Ectodermal cell (in vitro differentiated cells): ENCODE results near the gene USP26.
"Not testable (repeated sequence)": the region's sequence is repeated elsewhere in the genome, so short reads cannot be mapped to it uniquely, and the experiment has no call there.

ENCODE experiments used
- H3K27ac ChIP-seq: 2 replicates; pipeline ENCODE4 v1.7.0; 2013; ENCODE audit warnings: mild to moderate bottlenecking, low read depth, low read length; ENCODE audit not compliant: insufficient read depth, poor library complexity, severe bottlenecking
- H3K27me3 ChIP-seq: 2 replicates; pipeline ENCODE4 v1.7.0; 2013; ENCODE audit warnings: mild to moderate bottlenecking, low read length; ENCODE audit not compliant: insufficient read depth, control insufficient read depth, poor library complexity, severe bottlenecking
- H3K36me3 ChIP-seq: one replicate; pipeline ENCODE4 v1.7.0; 2013; ENCODE audit warnings: low read length; ENCODE audit not compliant: control insufficient read depth, insufficient read depth
- H3K4me1 ChIP-seq: one replicate; pipeline ENCODE4 v1.7.0; 2013; ENCODE audit warnings: low read length; ENCODE audit not compliant: control insufficient read depth, insufficient read depth
- H3K4me3 ChIP-seq: 2 replicates; pipeline ENCODE4 v1.7.0; 2013; ENCODE audit warnings: low read depth, low read length, control low read depth; ENCODE audit not compliant: insufficient read depth
- H3K9me3 ChIP-seq: 2 replicates; pipeline ENCODE4 v1.7.0; 2013; ENCODE audit warnings: mild to moderate bottlenecking, low read length, moderate library complexity; ENCODE audit not compliant: control insufficient read depth
- WGBS, 2 experiments: methylation state at CpG; one replicate each; pipeline ENCODE4 v1.1.7; 2013; ENCODE audit warnings: missing lambda C conversion rate in 2 of 2; 5-methylcytosine and 5-hydroxymethylcytosine counted together

The USP26 gene

DNA sequence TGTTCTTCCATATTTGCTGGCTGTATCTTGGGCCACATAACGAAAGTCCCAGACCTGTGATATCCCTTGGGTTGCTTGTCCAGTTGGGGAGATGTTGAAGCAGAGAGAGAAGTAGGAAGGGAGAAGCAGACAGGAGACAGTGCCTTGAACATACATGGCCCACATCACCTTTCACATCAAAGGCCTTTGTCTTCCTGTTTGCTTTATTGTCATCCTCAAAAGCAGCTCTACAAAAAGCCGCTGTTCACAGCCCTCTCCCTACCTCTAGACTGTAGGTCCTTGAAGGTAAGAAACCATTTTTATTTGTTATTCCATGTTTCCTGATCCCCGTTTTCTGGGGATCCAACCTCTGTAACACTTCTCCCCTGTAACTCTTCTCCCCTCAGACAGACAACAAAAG lies 14.9 kb downstream of the USP26 start:
- 91 to 93% methylated on average over 2 to 3 of the region's 3 CpGs for WGBS, 2 experiments
- H3K4me1 ChIP-seq = no peaks in the 10 kb centered on the region
- H3K27me3 ChIP-seq = no peaks in the 10 kb centered on the region
- H3K4me3 ChIP-seq = no peak overlapping the region
- no peak overlapping the region for H3K27ac ChIP-seq
- H3K9me3 ChIP-seq = no peaks in the 10 kb centered on the region
- H3K36me3 ChIP-seq = no peaks in the 10 kb centered on the region

GRCh38 chrX:133077856-133078255 lies 19.1 kb downstream of the USP26 start:
- H3K4me3 ChIP-seq, H3K9me3 ChIP-seq, H3K27ac ChIP-seq, H3K36me3 ChIP-seq, H3K27me3 ChIP-seq, H3K4me1 ChIP-seq: not testable (repeated sequence)
- 94 to 95% methylated on average over 4 of the region's 4 CpGs for WGBS, 2 experiments

DNA sequence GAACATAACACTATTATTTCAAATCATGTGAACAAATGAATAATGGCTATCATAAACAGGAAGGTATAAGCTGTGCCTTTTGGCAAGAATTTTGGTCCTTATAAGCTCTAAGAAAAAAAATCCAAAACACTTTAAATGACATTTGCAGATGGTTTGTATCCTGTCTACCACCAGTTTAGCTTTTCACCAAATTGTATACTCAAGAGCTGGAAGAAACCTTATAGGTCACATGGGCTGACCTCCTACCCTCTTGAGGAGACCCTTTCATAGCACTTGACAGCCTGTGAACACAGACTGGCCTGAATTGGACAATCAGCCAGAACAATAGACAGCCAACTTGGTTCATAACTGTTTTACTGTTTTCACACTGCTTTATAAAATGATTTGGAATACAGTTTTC lies 24.3 kb downstream of the USP26 start:
- Histone ChIP-seq H3K27me3 (no peaks in the 10 kb centered on the region), H3K36me3 (no peaks in the 10 kb centered on the region)

DNA sequence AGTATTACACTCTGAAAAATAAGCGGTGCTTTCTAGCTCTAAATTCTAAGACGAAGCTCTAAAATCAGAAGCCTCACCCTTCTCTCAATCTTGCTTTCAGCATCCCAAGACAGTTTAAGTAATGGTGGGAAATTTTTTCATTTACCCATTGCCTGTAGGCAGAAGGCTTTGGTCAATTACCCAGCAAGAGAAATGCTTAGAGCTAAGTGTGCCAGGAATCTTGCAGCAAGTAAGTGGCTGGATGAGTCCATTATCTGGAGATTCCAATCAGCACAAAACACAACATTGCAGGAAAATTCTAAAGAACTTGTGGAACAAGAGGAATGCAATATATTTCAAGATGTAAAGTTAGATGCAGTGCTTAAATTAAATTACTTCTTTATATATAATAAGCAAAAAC lies 28.4 kb downstream of the USP26 start:
- H3K4me1 ChIP-seq = no peaks in the 10 kb centered on the region
- no peaks in the 10 kb centered on the region for H3K9me3 ChIP-seq
- H3K4me3 ChIP-seq = no peak overlapping the region
- H3K27me3 ChIP-seq = no peaks in the 10 kb centered on the region
- 93% methylated on average over 2 of the region's 2 CpGs; no CpG with 5 or more reads in 1 of the 2 experiments for WGBS, 2 experiments
- no peaks in the 10 kb centered on the region for H3K36me3 ChIP-seq
- no peak overlapping the region for H3K27ac ChIP-seq

More for the DNA sequence above, 24.3 kb downstream of the USP26 start:
- Histone ChIP-seq H3K9me3 (no peaks in the 10 kb centered on the region), H3K4me1 (no peaks in the 10 kb centered on the region), H3K4me3 (no peak overlapping the region), H3K27ac (no peak overlapping the region)

DNA sequence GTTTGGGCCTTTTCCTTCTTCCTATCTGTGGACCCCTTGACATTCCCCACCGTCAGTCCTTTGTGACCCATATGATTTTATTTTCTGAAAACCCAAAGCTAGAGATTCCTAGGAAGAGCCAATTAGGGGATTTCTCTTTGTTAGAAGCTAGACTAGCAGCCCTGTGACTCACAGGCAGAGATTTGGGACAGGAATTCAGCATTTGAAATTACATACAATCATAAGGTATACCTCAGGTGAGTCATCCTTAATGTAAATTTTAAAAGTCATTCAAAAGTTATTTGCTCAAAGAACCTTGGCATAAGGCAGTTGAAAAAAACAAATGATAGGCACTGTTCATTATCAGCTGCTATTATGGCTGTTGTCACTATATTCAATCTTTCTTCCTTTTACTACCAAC lies 40.6 kb downstream of the USP26 start:
- Histone ChIP-seq H3K4me3 (no peak overlapping the region), H3K36me3 (no peaks in the 10 kb centered on the region), H3K27me3 (no peaks in the 10 kb centered on the region), H3K9me3 (no peaks in the 10 kb centered on the region), H3K27ac (no peak overlapping the region), H3K4me1 (no peaks in the 10 kb centered on the region)
- 89% methylated on average over 1 of the region's 1 CpG; no CpG with 5 or more reads in 1 of the 2 experiments for WGBS, 2 experiments

- H3K27me3 ChIP-seq = no peaks in the 10 kb centered on the region
- H3K36me3 ChIP-seq = no peaks in the 10 kb centered on the region
- H3K9me3 ChIP-seq = no peaks in the 10 kb centered on the region
- H3K4me3 ChIP-seq = no peak overlapping the region
- H3K27ac ChIP-seq = no peak overlapping the region
- H3K4me1 ChIP-seq = no peaks in the 10 kb centered on the region
Observed at GRCh38 chrX:133054761-133055405, 42.0 kb downstream of the USP26 start.

- Histone ChIP-seq H3K36me3 (no peaks in the 10 kb centered on the region), H3K9me3 (no peaks in the 10 kb centered on the region), H3K27me3 (no peaks in the 10 kb centered on the region), H3K4me1 (no peaks in the 10 kb centered on the region), H3K4me3 (no peak overlapping the region), H3K27ac (no peak overlapping the region)
- 17 to 32% methylated on average over 1 to 3 of the region's 3 CpGs for WGBS, 2 experiments
Observed at GRCh38 chrX:133053861-133054598, 42.9 kb downstream of the USP26 start.

DNA sequence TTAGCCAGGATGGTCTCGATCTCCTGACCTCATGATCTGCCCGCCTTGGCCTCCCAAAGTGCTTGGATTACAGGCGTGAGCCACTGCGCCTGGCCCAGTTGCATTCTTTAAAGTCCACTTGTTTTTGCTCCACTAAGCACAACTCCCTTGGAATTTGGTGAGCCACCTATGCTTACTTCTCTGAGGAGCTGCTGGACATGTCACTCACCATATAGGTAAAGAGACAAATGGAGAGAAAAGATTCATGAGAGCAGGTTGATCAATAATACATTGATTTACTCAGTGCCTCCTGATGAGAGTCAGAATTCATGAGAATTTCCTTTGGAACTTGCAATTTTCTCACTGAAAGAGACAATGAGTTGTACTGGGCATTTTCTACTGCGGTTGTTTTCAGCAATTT lies 48.2 kb downstream of the USP26 start:
- Histone ChIP-seq H3K4me1 (no peaks in the 10 kb centered on the region), H3K36me3 (no peaks in the 10 kb centered on the region), H3K27me3 (no peaks in the 10 kb centered on the region), H3K4me3 (no peak overlapping the region), H3K9me3 (no peaks in the 10 kb centered on the region), H3K27ac (no peak overlapping the region)
- 92 to 97% methylated on average over 4 to 5 of the region's 5 CpGs for WGBS, 2 experiments

DNA sequence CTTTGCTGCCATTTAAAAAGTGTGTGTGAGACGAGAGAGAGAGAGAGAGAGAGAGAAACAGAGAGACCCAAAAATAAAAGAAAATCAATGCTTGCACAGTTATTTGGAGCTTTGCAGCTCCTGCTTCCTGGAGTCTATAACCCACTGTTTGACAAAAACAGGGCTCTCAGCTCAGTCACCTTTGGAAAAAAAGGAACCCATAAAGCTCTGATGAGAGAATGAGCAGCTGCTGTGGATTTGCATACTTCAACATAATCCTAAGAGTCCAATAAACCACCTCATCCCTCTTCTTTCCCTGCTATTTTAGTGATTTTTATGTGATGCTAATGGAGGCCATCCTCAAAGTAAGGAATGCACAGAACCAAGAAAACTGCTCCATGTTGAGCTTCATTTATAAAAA lies 50.3 kb downstream of the USP26 start:
- 80 to 100% methylated on average over 1 of the region's 1 CpG for WGBS, 2 experiments
- no peaks in the 10 kb centered on the region for H3K36me3 ChIP-seq

GRCh38 chrX:133045986-133046385 lies 50.9 kb downstream of the USP26 start:
- Histone ChIP-seq H3K9me3 (no peaks in the 10 kb centered on the region), H3K4me1 (no peaks in the 10 kb centered on the region), H3K27ac (no peak overlapping the region), H3K4me3 (no peak overlapping the region), H3K36me3 (no peaks in the 10 kb centered on the region), H3K27me3 (no peaks in the 10 kb centered on the region)
- WGBS, 2 experiments = 58 to 64% methylated on average over 2 of the region's 2 CpGs

More for the DNA sequence above, 50.3 kb downstream of the USP26 start:
- Histone ChIP-seq H3K4me1 (no peaks in the 10 kb centered on the region), H3K27ac (no peak overlapping the region), H3K27me3 (no peaks in the 10 kb centered on the region), H3K9me3 (no peaks in the 10 kb centered on the region), H3K4me3 (no peak overlapping the region)
